LNCAP (cell line): Measurements from ENCODE around the gene MUS81.

Experiments used
- CTCF ChIP-seq: fragments of 450-650 bp; IDR thresholded peaks from 2 replicates; pipeline ENCODE4 v1.5.1; 2017; ENCODE audit warnings: mild to moderate bottlenecking

Gene MUS81

GRCh38 chr11:65866509-65867283 lies 6.5 kb downstream of the MUS81 start:
- TF ChIP-seq CTCF = no peak

- no peak for TF ChIP-seq CTCF
Measured at GRCh38 chr11:65867284-65868071, 7.2 kb downstream of the MUS81 start.

- TF ChIP-seq CTCF = no peak
Measured at GRCh38 chr11:65868076-65868667, 7.9 kb downstream of the MUS81 start.

- no peak for TF ChIP-seq CTCF
Measured at GRCh38 chr11:65868907-65869306, 8.7 kb downstream of the MUS81 start.

GRCh38 chr11:65869643-65870306 lies 9.5 kb downstream of the MUS81 start:
- TF ChIP-seq CTCF = no peak

GRCh38 chr11:65870307-65870658 lies 10.1 kb downstream of the MUS81 start:
- TF ChIP-seq CTCF = no peak
